ENCODE data around the gene SEPHS1.
"Not testable (repeated sequence)": the region's sequence is repeated elsewhere in the genome, so short reads cannot be mapped to it uniquely, and the experiment has no call there.

The SEPHS1 gene

GRCh38 chr10:13348216-13349017, at the start of gene SEPHS1:
Gene SEPHS1 (minus strand): TSS chr10:13348293. CDS start chr10:13344950, 3,343 bp downstream.
- DNase-seq (ENCODE audit: low read depth in 2 of 2), result peak; percentile 42 to 58

GRCh38 chr10:13397052-13397451, 49.0 kb upstream of the SEPHS1 start:
- DNase-seq (ENCODE audit: low read depth in 2 of 2), result no peak

- no peak for DNase-seq (ENCODE audit: low read depth in 2 of 2)
These were observed 48.3 kb upstream of the SEPHS1 start for GRCh38 chr10:13396369-13396768.

- DNase-seq (ENCODE audit: low read depth in 2 of 2), result no peak
These were observed 47.4 kb upstream of the SEPHS1 start for GRCh38 chr10:13395540-13395939.

GRCh38 chr10:13393640-13394039, 45.5 kb upstream of the SEPHS1 start:
- DNase-seq (ENCODE audit: low read depth in 2 of 2), result no peak

- no peak for DNase-seq (ENCODE audit: low read depth in 2 of 2)
These were observed 44.6 kb upstream of the SEPHS1 start for GRCh38 chr10:13392701-13393100.

- no peak for DNase-seq (ENCODE audit: low read depth in 2 of 2)
These were observed 42.8 kb upstream of the SEPHS1 start for GRCh38 chr10:13390604-13391522.

- DNase-seq (ENCODE audit: low read depth in 2 of 2), result no peak
These were observed 40.6 kb upstream of the SEPHS1 start for GRCh38 chr10:13388478-13389230.

GRCh38 chr10:13386021-13386420, 37.9 kb upstream of the SEPHS1 start:
- no peak for DNase-seq (ENCODE audit: low read depth in 2 of 2)

- DNase-seq (ENCODE audit: low read depth in 2 of 2), result no peak
These were observed 35.3 kb upstream of the SEPHS1 start for GRCh38 chr10:13383399-13383761.

- DNase-seq (ENCODE audit: low read depth in 2 of 2), result no peak
These were observed 34.8 kb upstream of the SEPHS1 start for GRCh38 chr10:13382703-13383398.

GRCh38 chr10:13379061-13379460, 31.0 kb upstream of the SEPHS1 start:
- DNase-seq (ENCODE audit: low read depth in 2 of 2), result not testable (repeated sequence)

- DNase-seq (ENCODE audit: low read depth in 2 of 2), result no peak
These were observed 28.7 kb upstream of the SEPHS1 start for GRCh38 chr10:13376746-13377145.

- DNase-seq (ENCODE audit: low read depth in 2 of 2), result no peak
These were observed 28.2 kb upstream of the SEPHS1 start for GRCh38 chr10:13376297-13376696.

GRCh38 chr10:13375791-13376190, 27.7 kb upstream of the SEPHS1 start:
- DNase-seq (ENCODE audit: low read depth in 2 of 2), result no peak

GRCh38 chr10:13373644-13374043, 25.6 kb upstream of the SEPHS1 start:
- no peak for DNase-seq (ENCODE audit: low read depth in 2 of 2)

- no peak for DNase-seq (ENCODE audit: low read depth in 2 of 2)
These were observed 24.4 kb upstream of the SEPHS1 start for GRCh38 chr10:13372524-13372923.

GRCh38 chr10:13371897-13372470, 23.9 kb upstream of the SEPHS1 start:
- DNase-seq (ENCODE audit: low read depth in 2 of 2), result peak; percentile 8 to 40

GRCh38 chr10:13366891-13367290, 18.8 kb upstream of the SEPHS1 start:
- no peak for DNase-seq (ENCODE audit: low read depth in 2 of 2)

- DNase-seq (ENCODE audit: low read depth in 2 of 2), result no peak
These were observed 17.7 kb upstream of the SEPHS1 start for GRCh38 chr10:13365831-13366230.

- no peak for DNase-seq (ENCODE audit: low read depth in 2 of 2)
These were observed 17.1 kb upstream of the SEPHS1 start for GRCh38 chr10:13365243-13365642.

All from stimulated activated CD8-positive, alpha-beta memory T cell treated with anti-CD3 and anti-CD28 coated beads, Interleukin-15, amount 100 ng/mL, for 4 hours (primary cell).